Stimulated activated naive CD8-positive, alpha-beta T cell treated with anti-CD3 and anti-CD28 coated beads, Interleukin-15, Interleukin-2, amounts not matched to agents 100 ng/mL and 50 ng/mL, for 24 hours (primary cell): ENCODE results near the gene GHDC.

Source experiments
- H3K27ac Mint-ChIP-seq: one replicate; pipeline ENCODE4 v1.8.0; 2021; ENCODE audit warnings: mild to moderate bottlenecking, mixed read lengths
- H3K27me3 Mint-ChIP-seq: one replicate; pipeline ENCODE4 v1.8.0; 2021; ENCODE audit warnings: mixed read lengths
- H3K36me3 Mint-ChIP-seq: one replicate; pipeline ENCODE4 v1.8.0; 2021; ENCODE audit warnings: low read depth, mixed read lengths
- H3K4me1 Mint-ChIP-seq: one replicate; pipeline ENCODE4 v1.8.0; 2021; ENCODE audit warnings: low read depth, mixed read lengths
- H3K4me3 Mint-ChIP-seq: one replicate; pipeline ENCODE4 v1.8.0; 2021; ENCODE audit warnings: mild to moderate bottlenecking, mixed read lengths
- H3K9me3 Mint-ChIP-seq: one replicate; pipeline ENCODE4 v1.8.0; 2021; ENCODE audit warnings: mixed read lengths

GHDC gene

GRCh38 chr17:42181851-42182207 is 12.5 kb downstream of the GHDC start:
- Mint-ChIP-seq H3K27me3 (peaks cover 24% of the 10 kb centered on the region), H3K27ac (peak overlapping the region; percentile 45), H3K4me3 (peak overlapping the region; percentile 48), H3K36me3 (no peaks in the 10 kb centered on the region), H3K9me3 (no peaks in the 10 kb centered on the region), H3K4me1 (peaks cover 66% of the 10 kb centered on the region)

- Mint-ChIP-seq H3K4me3 (peak within 1 kb of the TSS; percentile 48), H3K9me3 (no peaks in the 10 kb centered on the region), H3K27me3 (peaks cover 24% of the 10 kb centered on the region), H3K27ac (peak within 1 kb of the TSS; percentile 45), H3K4me1 (peaks cover 66% of the 10 kb centered on the region), H3K36me3 (no peaks in the 10 kb centered on the region)
Observed at GRCh38 chr17:42180922-42181850, 13.1 kb downstream of the GHDC start, which contains the start of gene KCNH4. TSS of gene KCNH4 (minus strand) at chr17:42181142. CDS start at chr17:42180945, 197 bp downstream.

GRCh38 chr17:42180411-42180921 is 13.8 kb downstream of the GHDC start:
- H3K27me3 Mint-ChIP-seq: peaks cover 24% of the 10 kb centered on the region
- H3K4me1 Mint-ChIP-seq: peaks cover 65% of the 10 kb centered on the region
- H3K27ac Mint-ChIP-seq: no peak overlapping the region

GRCh38 chr17:42179911-42180410 is 14.3 kb downstream of the GHDC start:
- H3K27me3 Mint-ChIP-seq: peaks cover 24% of the 10 kb centered on the region
- H3K36me3 Mint-ChIP-seq: no peaks in the 10 kb centered on the region
- H3K27ac Mint-ChIP-seq: no peak overlapping the region
- peak overlapping the region; percentile 47 for H3K4me3 Mint-ChIP-seq
- no peaks in the 10 kb centered on the region for H3K9me3 Mint-ChIP-seq
- H3K4me1 Mint-ChIP-seq: peaks cover 60% of the 10 kb centered on the region

More at GRCh38 chr17:42180411-42180921, 13.8 kb downstream of the GHDC start:
- Mint-ChIP-seq H3K9me3 (no peaks in the 10 kb centered on the region), H3K36me3 (no peaks in the 10 kb centered on the region), H3K4me3 (peak overlapping the region; percentile 47)

GRCh38 chr17:42179335-42179734 is 15.0 kb downstream of the GHDC start:
- Mint-ChIP-seq H3K27ac (no peak overlapping the region), H3K9me3 (no peaks in the 10 kb centered on the region), H3K27me3 (peaks cover 24% of the 10 kb centered on the region), H3K36me3 (no peaks in the 10 kb centered on the region), H3K4me1 (peaks cover 53% of the 10 kb centered on the region), H3K4me3 (no peak overlapping the region)

GRCh38 chr17:42178817-42179216 is 15.5 kb downstream of the GHDC start:
- H3K9me3 Mint-ChIP-seq: no peaks in the 10 kb centered on the region
- H3K27ac Mint-ChIP-seq: no peak overlapping the region
- no peaks in the 10 kb centered on the region for H3K36me3 Mint-ChIP-seq
- no peak overlapping the region for H3K4me3 Mint-ChIP-seq
- H3K4me1 Mint-ChIP-seq: peaks cover 50% of the 10 kb centered on the region
- H3K27me3 Mint-ChIP-seq: peaks cover 24% of the 10 kb centered on the region

- Mint-ChIP-seq H3K27ac (no peak overlapping the region), H3K9me3 (no peaks in the 10 kb centered on the region), H3K36me3 (no peaks in the 10 kb centered on the region), H3K4me1 (peaks cover 38% of the 10 kb centered on the region), H3K27me3 (peaks cover 24% of the 10 kb centered on the region), H3K4me3 (no peak overlapping the region)
Observed at GRCh38 chr17:42177684-42178083, 16.6 kb downstream of the GHDC start.

GRCh38 chr17:42174126-42174783 is 20.0 kb downstream of the GHDC start:
- H3K36me3 Mint-ChIP-seq: no peaks in the 10 kb centered on the region
- H3K4me1 Mint-ChIP-seq: peaks cover 9% of the 10 kb centered on the region
- H3K27ac Mint-ChIP-seq: no peak overlapping the region
- H3K4me3 Mint-ChIP-seq: no peak overlapping the region
- peaks cover 5% of the 10 kb centered on the region for H3K27me3 Mint-ChIP-seq
- no peaks in the 10 kb centered on the region for H3K9me3 Mint-ChIP-seq

- H3K4me1 Mint-ChIP-seq: no peaks in the 10 kb centered on the region
- H3K36me3 Mint-ChIP-seq: no peaks in the 10 kb centered on the region
- no peak overlapping the region for H3K27ac Mint-ChIP-seq
- H3K27me3 Mint-ChIP-seq: no peaks in the 10 kb centered on the region
- no peak overlapping the region for H3K4me3 Mint-ChIP-seq
- no peaks in the 10 kb centered on the region for H3K9me3 Mint-ChIP-seq
Observed at GRCh38 chr17:42171831-42172230, 22.5 kb downstream of the GHDC start.

- Mint-ChIP-seq H3K27ac (no peak overlapping the region), H3K9me3 (no peaks in the 10 kb centered on the region), H3K4me1 (no peaks in the 10 kb centered on the region), H3K27me3 (no peaks in the 10 kb centered on the region), H3K4me3 (no peak overlapping the region), H3K36me3 (no peaks in the 10 kb centered on the region)
Observed at GRCh38 chr17:42169351-42169750, 24.9 kb downstream of the GHDC start.

GRCh38 chr17:42167807-42168206 is 26.5 kb downstream of the GHDC start:
- H3K27ac Mint-ChIP-seq: no peak overlapping the region

GRCh38 chr17:42166196-42166763 is 28.0 kb downstream of the GHDC start:
- Mint-ChIP-seq H3K9me3 (no peaks in the 10 kb centered on the region), H3K36me3 (no peaks in the 10 kb centered on the region), H3K27me3 (no peaks in the 10 kb centered on the region), H3K27ac (no peak overlapping the region), H3K4me1 (no peaks in the 10 kb centered on the region), H3K4me3 (no peak overlapping the region)

More at GRCh38 chr17:42167807-42168206, 26.5 kb downstream of the GHDC start:
- Mint-ChIP-seq H3K36me3 (no peaks in the 10 kb centered on the region), H3K4me1 (no peaks in the 10 kb centered on the region), H3K4me3 (no peak overlapping the region), H3K9me3 (no peaks in the 10 kb centered on the region), H3K27me3 (no peaks in the 10 kb centered on the region)

GRCh38 chr17:42165751-42166150 is 28.5 kb downstream of the GHDC start:
- H3K4me1 Mint-ChIP-seq: no peaks in the 10 kb centered on the region
- no peaks in the 10 kb centered on the region for H3K27me3 Mint-ChIP-seq
- H3K9me3 Mint-ChIP-seq: no peaks in the 10 kb centered on the region
- no peak overlapping the region for H3K27ac Mint-ChIP-seq
- H3K4me3 Mint-ChIP-seq: no peak overlapping the region
- H3K36me3 Mint-ChIP-seq: no peaks in the 10 kb centered on the region

GRCh38 chr17:42163696-42164407 is 30.4 kb downstream of the GHDC start:
- no peak overlapping the region for H3K27ac Mint-ChIP-seq
- no peaks in the 10 kb centered on the region for H3K36me3 Mint-ChIP-seq
- H3K9me3 Mint-ChIP-seq: no peaks in the 10 kb centered on the region
- H3K27me3 Mint-ChIP-seq: no peaks in the 10 kb centered on the region
- no peaks in the 10 kb centered on the region for H3K4me1 Mint-ChIP-seq
- H3K4me3 Mint-ChIP-seq: no peak overlapping the region
